Endothelial cell of umbilical vein (primary cell): Measurements from ENCODE around the gene RIMBP2.

Experiments
- CTCF ChIP-seq, 2 donors: IDR thresholded peaks; 1 replicate in 1 of 2; 2 replicates in 1 of 2; pipeline ENCODE4 v1.5.1; 2011; ENCODE audit warnings: low read length in 2 of 2, mild to moderate bottlenecking in 2 of 2, moderate library complexity in 2 of 2, control low read depth in 1 of 2, inconsistent platforms in 1 of 2, low read depth in 1 of 2; ENCODE audit not compliant: insufficient read depth in 1 of 2; ENCODE audit errors: extremely low read depth in 1 of 2
- EZH2 ChIP-seq: IDR thresholded peaks from 2 replicates; pipeline ENCODE4 v1.6.1; 2012; ENCODE audit warnings: borderline replicate concordance, low read depth, mild to moderate bottlenecking, moderate library complexity, low read length, inconsistent platforms; ENCODE audit not compliant: severe bottlenecking
- MYC ChIP-seq: IDR thresholded peaks from one replicate; pipeline ENCODE4 v1.6.1; 2011; ENCODE audit warnings: mild to moderate bottlenecking, low read depth, low read length

GRCh38 chr12:130530429-130530828 is 185.7 kb downstream of the RIMBP2 start:
- TF ChIP-seq CTCF (IDR thresholded peaks at IDR 0.05; ENCODE audit: extremely low read depth in 1 of 2, insufficient read depth in 1 of 2, low read depth in 1 of 2, low read length in 2 of 2) (no peak), MYC (no peak), EZH2 (no peak)
